Vagina (tissue), 2 donors: ENCODE measurements around the gene SLC51A. TPM values are rescaled to one million over a fixed set of nuclear protein-coding genes. Genes with fewer than 3 reads are reported as not detected.

Experiments used
- DNase-seq, 2 donors: peaks; one replicate each; pipeline ENCODE4 v3.0.0-alpha.2; 2017; ENCODE audit errors: extremely low spot score in 2 of 2
- H3K27ac ChIP-seq: fragments of 200-600 bp; sonication (generic); one replicate; pipeline ENCODE4 v1.5.1; 2019
- H3K27me3 ChIP-seq: fragments of 200-600 bp; sonication (generic); one replicate; pipeline ENCODE4 v1.5.1; 2019
- H3K36me3 ChIP-seq, 2 donors: fragments of 200-600 bp; sonication (generic); one replicate each; pipeline ENCODE4 v1.5.1; 2017 to 2019
- H3K4me1 ChIP-seq: fragments of 200-600 bp; sonication (generic); one replicate; pipeline ENCODE4 v1.5.1; 2019
- H3K4me3 ChIP-seq, 2 donors: fragments of 200-600 bp; sonication (generic); 1 replicate in 1 of 2; 2 replicates in 1 of 2; pipeline ENCODE4 v1.5.1; 2016 to 2019
- H3K9me3 ChIP-seq: fragments of 200-600 bp; sonication (generic); one replicate; pipeline ENCODE4 v1.5.1; 2019
- CTCF ChIP-seq, 3 experiments: fragments of 450-650 bp in 2 of 3; fragments of 200-600 bp in 1 of 3; sonication (generic) in 1 of 3; IDR thresholded peaks; one replicate each; pipeline ENCODE4 v1.5.1; 2017 to 2019; ENCODE audit warnings: antibody characterized with exemption in 3 of 3, mild to moderate bottlenecking in 2 of 3, moderate library complexity in 2 of 3
- POLR2A ChIP-seq, 2 donors: fragments of 450-650 bp; IDR thresholded peaks; one replicate each; pipeline ENCODE4 v1.6.1; 2017; ENCODE audit warnings: antibody characterized with exemption in 2 of 2, mild to moderate bottlenecking in 2 of 2, moderate library complexity in 2 of 2
- POLR2AphosphoS5 ChIP-seq, 2 donors: sonication (generic); formaldehyde crosslinking; IDR thresholded peaks; one replicate each; pipeline ENCODE4 v1.9.0; 2017; ENCODE audit warnings: antibody characterized with exemption in 2 of 2, mild to moderate bottlenecking in 2 of 2, low read depth in 1 of 2; ENCODE audit not compliant: insufficient read depth in 1 of 2
- intact Hi-C: fragments of 100-400 bp; cut with DNase I; formaldehyde crosslinking; loops from one replicate; pipeline ENCODE4 v1.15.1; 2023
- total RNA-seq: library from RNA; depleted of rRNA; stranded (reverse); fragments of >200 nt; gene quantifications from one replicate; pipeline ENCODE4 v1.2.3, GENCODE V29; 2016

SLC51A gene
- total RNA-seq, 1 donor from 2014 or later, result 1.2 TPM

DNA sequence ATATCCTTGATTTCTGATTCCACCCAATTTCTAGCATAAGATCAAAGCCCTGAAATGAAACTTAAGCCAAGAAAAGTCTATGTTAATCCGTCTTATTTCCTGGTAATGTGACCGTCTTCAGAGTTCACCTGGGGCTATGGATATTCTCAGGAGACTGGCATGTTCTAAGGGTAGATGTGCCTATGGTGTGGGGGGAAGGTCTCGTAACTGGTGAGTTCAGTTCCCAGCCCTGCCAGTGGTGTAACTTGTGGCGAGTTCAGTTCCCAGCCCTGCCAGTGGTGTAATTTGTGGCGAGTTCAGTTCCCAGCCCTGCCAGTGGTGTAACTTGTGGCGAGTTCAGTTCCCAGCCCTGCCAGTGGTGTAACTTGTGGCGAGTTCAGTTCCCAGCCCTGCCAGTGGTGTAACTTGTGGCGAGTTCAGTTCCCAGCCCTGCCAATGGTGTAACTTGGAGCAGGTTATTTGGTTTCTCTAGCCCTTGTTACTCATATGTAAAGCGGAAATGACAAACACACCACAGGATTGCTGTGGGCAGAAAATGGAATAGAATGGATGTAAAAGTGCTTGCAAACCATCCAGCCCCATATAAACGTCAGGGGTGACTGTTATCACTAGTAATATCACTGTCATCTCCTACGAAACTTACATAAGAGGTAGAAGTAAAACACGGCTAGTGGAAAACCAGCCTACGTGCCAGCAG is 30.4 kb downstream of the SLC51A start:
- H3K27ac ChIP-seq, result no peak overlapping the region
- TF ChIP-seq CTCF (IDR thresholded peaks at IDR 0.05), result no peak
- TF ChIP-seq POLR2A (IDR thresholded peaks at IDR 0.05), result no peak
- TF ChIP-seq POLR2AphosphoS5 (IDR thresholded peaks at IDR 0.05; ENCODE audit: insufficient read depth in 1 of 2, low read depth in 1 of 2), result no peak
- no peak for DNase-seq
- no peaks in the 10 kb centered on the region for H3K9me3 ChIP-seq
- H3K36me3 ChIP-seq, result peaks cover 0 to 30% of the 10 kb centered on the region in 2 donors
- no peaks in the 10 kb centered on the region for H3K27me3 ChIP-seq
- no peaks in the 10 kb centered on the region for H3K4me1 ChIP-seq
- H3K4me3 ChIP-seq, result no peak overlapping the region
- intact Hi-C loops, result no loop called here

GRCh38 chr3:196251918-196252317 is 35.6 kb downstream of the SLC51A start:
- Histone ChIP-seq H3K27me3 (no peaks in the 10 kb centered on the region), H3K27ac (no peak overlapping the region), H3K4me1 (no peaks in the 10 kb centered on the region), H3K9me3 (no peaks in the 10 kb centered on the region), H3K36me3 (peaks cover 0 to 32% of the 10 kb centered on the region in 2 donors), H3K4me3 (no peak overlapping the region)
- DNase-seq, result no peak
- intact Hi-C loops, result no loop called here
- TF ChIP-seq CTCF (IDR thresholded peaks at IDR 0.05) (no peak), POLR2AphosphoS5 (IDR thresholded peaks at IDR 0.05; ENCODE audit: insufficient read depth in 1 of 2, low read depth in 1 of 2) (no peak), POLR2A (IDR thresholded peaks at IDR 0.05) (no peak)

DNA sequence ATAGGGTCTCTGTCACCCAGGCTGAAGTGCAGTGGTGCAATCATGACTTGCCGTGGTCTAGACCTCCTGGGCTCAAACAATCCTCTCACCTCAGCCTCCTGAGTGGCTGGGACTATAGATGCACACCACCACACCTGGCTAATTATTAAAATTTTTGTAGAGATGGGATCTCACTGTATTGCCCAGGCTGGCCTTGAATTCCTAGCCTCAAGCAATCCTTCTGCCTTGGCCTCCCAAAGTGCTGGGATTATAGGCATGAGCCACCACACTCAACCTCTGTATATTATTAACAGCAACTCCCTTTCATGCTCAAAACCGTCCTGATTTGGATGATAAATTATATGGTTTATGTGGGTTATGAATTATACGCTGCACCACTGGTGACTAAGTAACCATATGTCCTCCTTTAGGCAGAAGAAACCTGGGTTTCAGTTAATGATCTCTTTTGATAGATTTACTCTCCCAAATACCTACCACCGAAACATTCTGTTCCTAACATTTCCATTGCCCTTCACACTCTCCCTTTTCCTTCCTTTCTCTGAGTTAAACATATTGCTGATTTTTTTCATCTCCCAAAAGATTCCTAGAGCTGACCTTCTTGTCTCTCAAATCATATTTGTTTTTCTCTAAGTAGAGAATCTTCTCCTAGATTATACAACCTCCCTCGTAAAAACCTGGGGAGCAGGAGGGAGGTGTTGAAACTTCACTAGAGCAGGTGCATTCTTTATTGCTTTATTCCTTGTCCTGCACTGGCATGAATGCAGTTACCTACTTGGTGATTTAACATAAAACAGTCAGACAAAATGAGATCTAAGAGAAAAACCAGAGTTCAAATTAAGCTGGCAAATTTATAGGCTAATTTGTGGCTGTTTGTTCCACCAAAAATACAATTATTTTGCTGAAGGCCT is 38.3 kb downstream of the SLC51A start:
- intact Hi-C loops, result no loop called here
- H3K27ac ChIP-seq, result no peak overlapping the region
- no peaks in the 10 kb centered on the region for H3K9me3 ChIP-seq
- H3K4me1 ChIP-seq, result no peaks in the 10 kb centered on the region
- no peak overlapping the region for H3K4me3 ChIP-seq
- peaks cover 0 to 22% of the 10 kb centered on the region in 2 donors for H3K36me3 ChIP-seq
- DNase-seq, result no peak
- TF ChIP-seq CTCF (IDR thresholded peaks at IDR 0.05), result no peak
- TF ChIP-seq POLR2A (IDR thresholded peaks at IDR 0.05), result no peak
- TF ChIP-seq POLR2AphosphoS5 (IDR thresholded peaks at IDR 0.05; ENCODE audit: insufficient read depth in 1 of 2, low read depth in 1 of 2), result no peak
- no peaks in the 10 kb centered on the region for H3K27me3 ChIP-seq

- no peak for DNase-seq
- no peak overlapping the region for H3K27ac ChIP-seq
- TF ChIP-seq POLR2A (IDR thresholded peaks at IDR 0.05) (no peak), POLR2AphosphoS5 (IDR thresholded peaks at IDR 0.05; ENCODE audit: insufficient read depth in 1 of 2, low read depth in 1 of 2) (no peak), CTCF (IDR thresholded peaks at IDR 0.05) (no peak)
- H3K9me3 ChIP-seq, result no peaks in the 10 kb centered on the region
- H3K27me3 ChIP-seq, result no peaks in the 10 kb centered on the region
- H3K4me3 ChIP-seq, result no peak overlapping the region
- peaks cover 0 to 22% of the 10 kb centered on the region in 2 donors for H3K36me3 ChIP-seq
- H3K4me1 ChIP-seq, result no peaks in the 10 kb centered on the region
- intact Hi-C loops, result no loop called here
These were observed 39.4 kb downstream of the SLC51A start for GRCh38 chr3:196255776-196256175.
